ENCODE measurements around the gene KAT6B. TPM values are rescaled to one million over a fixed set of nuclear protein-coding genes. Genes with fewer than 3 reads are reported as not detected.

Gene KAT6B
- total RNA-seq, 5 donors from 2014 or later (not counting 1 experiment from before 2014, with no cell fraction given): 46.2 to 94.4 (median 52.4) TPM

GRCh38 chr10:74977072-74977471 is 150.7 kb downstream of the KAT6B start:
- ChIA-PET POLR2A (interaction anchor here in 1 of 2 donors (0.7 kb wide), 1 partner anchor 290 kb away, joined by 3 read pairs; no protein-coding TSS in a partner anchor), CTCF (interaction anchor here in 1 of 2 donors (0.5 to 0.9 kb wide), 2 partner anchors 23 to 45 kb away, joined by 3 read pairs; no protein-coding TSS in a partner anchor)
- no peaks in the 10 kb centered on the region for H3K27me3 ChIP-seq (replicated peaks in 1 of 2; ENCODE audit: control insufficient read depth in 2 of 2, extremely low read depth in 1 of 2, insufficient read depth in 2 of 2, low read length in 1 of 2)
- Mint-ChIP-seq H3K27ac (no peak overlapping the region), H3K9me3 (no peaks in the 10 kb centered on the region), H3K4me3 (no peak overlapping the region), H3K4me1 (peaks cover 32 to 36% (median 34%) of the 10 kb centered on the region in 3 donors), H3K36me3 (peaks cover 49% of the 10 kb centered on the region), H3K27me3 (no peaks in the 10 kb centered on the region)
- H3K4me3 ChIP-seq (ENCODE audit: control insufficient read depth in 1 of 2, extremely low read depth in 1 of 2, low read length in 1 of 2): no peak overlapping the region
- H3K9me3 ChIP-seq: no peaks in the 10 kb centered on the region
- H3K36me3 ChIP-seq (ENCODE audit: control insufficient read depth in 2 of 2, extremely low read depth in 1 of 2, insufficient read depth in 1 of 2, low read length in 1 of 2): peaks cover 3 to 29% of the 10 kb centered on the region in 2 donors
- no peak for ATAC-seq (replicated peaks in 1 of 4)
- DNase-seq: no peak
- WGBS (ENCODE audit: insufficient coverage): no CpG with 5 or more reads among the region's 2 CpGs
- H3K27ac ChIP-seq (ENCODE audit: low read length): no peak overlapping the region
- H3K4me1 ChIP-seq (ENCODE audit: control insufficient read depth in 1 of 2, extremely low read depth in 1 of 2, insufficient read depth in 2 of 2, low read length in 2 of 2): peaks cover 7 to 10% of the 10 kb centered on the region in 2 experiments

GRCh38 chr10:74977913-74978847 is 151.8 kb downstream of the KAT6B start:
- Histone ChIP-seq H3K4me1 (ENCODE audit: control insufficient read depth in 1 of 2, extremely low read depth in 1 of 2, insufficient read depth in 2 of 2, low read length in 2 of 2) (peaks cover 7 to 10% of the 10 kb centered on the region in 2 experiments), H3K9me3 (no peaks in the 10 kb centered on the region), H3K36me3 (ENCODE audit: control insufficient read depth in 2 of 2, extremely low read depth in 1 of 2, insufficient read depth in 1 of 2, low read length in 1 of 2) (peaks cover 3 to 38% of the 10 kb centered on the region in 2 donors), H3K27me3 (replicated peaks in 1 of 2; ENCODE audit: control insufficient read depth in 2 of 2, extremely low read depth in 1 of 2, insufficient read depth in 2 of 2, low read length in 1 of 2) (no peaks in the 10 kb centered on the region), H3K27ac (ENCODE audit: low read length) (no peak overlapping the region), H3K4me3 (ENCODE audit: control insufficient read depth in 1 of 2, extremely low read depth in 1 of 2, low read length in 1 of 2) (no peak overlapping the region)
- H3K4me1 Mint-ChIP-seq: peaks cover 33 to 38% (median 35%) of the 10 kb centered on the region in 3 donors
- CTCF ChIA-PET: interaction anchor here (0.5 to 0.9 kb wide), 2 partner anchors 44 to 124 kb away, joined by 3 read pairs; no protein-coding TSS in a partner anchor
- DNase-seq (peak in 27 of 35 experiments; percentile 3 to 73 (median 32)), ATAC-seq (replicated peaks in 1 of 4) (peak in 3 of 4 experiments; percentile 62 to 99 (median 69))
- no peaks in the 10 kb centered on the region for H3K9me3 Mint-ChIP-seq
- WGBS (ENCODE audit: insufficient coverage): no CpG with 5 or more reads among the region's 8 CpGs
- peak overlapping the region; percentile 65 to 69 for H3K27ac Mint-ChIP-seq
- H3K27me3 Mint-ChIP-seq: no peaks in the 10 kb centered on the region
- POLR2A ChIA-PET: interaction anchor here in 1 of 2 donors (0.7 kb wide), 1 partner anchor 291 kb away, joined by 3 read pairs; no protein-coding TSS in a partner anchor
- no peak overlapping the region for H3K4me3 Mint-ChIP-seq
- peaks cover 55% of the 10 kb centered on the region for H3K36me3 Mint-ChIP-seq

GRCh38 chr10:74981831-74982633 is 155.6 kb downstream of the KAT6B start:
- peaks cover 5 to 6% of the 10 kb centered on the region in 2 experiments for H3K4me1 ChIP-seq (ENCODE audit: control insufficient read depth in 1 of 2, extremely low read depth in 1 of 2, insufficient read depth in 2 of 2, low read length in 2 of 2)
- 100% methylated on average over 3 of the region's 5 CpGs for WGBS (ENCODE audit: insufficient coverage)
- peaks cover 56% of the 10 kb centered on the region for H3K36me3 Mint-ChIP-seq
- DNase-seq (no peak), ATAC-seq (replicated peaks in 1 of 4) (no peak)
- H3K27me3 ChIP-seq (replicated peaks in 1 of 2; ENCODE audit: control insufficient read depth in 2 of 2, extremely low read depth in 1 of 2, insufficient read depth in 2 of 2, low read length in 1 of 2): no peaks in the 10 kb centered on the region
- no peak overlapping the region for H3K27ac ChIP-seq (ENCODE audit: low read length)
- no peaks in the 10 kb centered on the region for H3K9me3 ChIP-seq
- POLR2A ChIA-PET: interaction anchor here in 1 of 2 donors (0.6 kb wide), 1 partner anchor 16 kb away, joined by 5 read pairs; no protein-coding TSS in a partner anchor
- H3K27ac Mint-ChIP-seq: no peak overlapping the region
- H3K4me1 Mint-ChIP-seq: peaks cover 17 to 19% (median 18%) of the 10 kb centered on the region in 3 donors
- no peak overlapping the region for H3K4me3 Mint-ChIP-seq
- no peaks in the 10 kb centered on the region for H3K27me3 Mint-ChIP-seq
- H3K36me3 ChIP-seq (ENCODE audit: control insufficient read depth in 2 of 2, extremely low read depth in 1 of 2, insufficient read depth in 1 of 2, low read length in 1 of 2): peaks cover 9 to 45% of the 10 kb centered on the region in 2 donors
- CTCF ChIA-PET: interaction anchor here in 1 of 2 donors (0.5 kb wide), 1 partner anchor 617 kb away, joined by 3 read pairs; no protein-coding TSS in a partner anchor
- H3K4me3 ChIP-seq (ENCODE audit: control insufficient read depth in 1 of 2, extremely low read depth in 1 of 2, low read length in 1 of 2): no peak overlapping the region
- H3K9me3 Mint-ChIP-seq: no peaks in the 10 kb centered on the region

GRCh38 chr10:74982634-74982982 is 156.2 kb downstream of the KAT6B start:
- Histone ChIP-seq H3K36me3 (ENCODE audit: control insufficient read depth in 2 of 2, extremely low read depth in 1 of 2, insufficient read depth in 1 of 2, low read length in 1 of 2) (peaks cover 12 to 43% of the 10 kb centered on the region in 2 donors), H3K4me1 (ENCODE audit: control insufficient read depth in 1 of 2, extremely low read depth in 1 of 2, insufficient read depth in 2 of 2, low read length in 2 of 2) (peaks cover under 1 to 5% of the 10 kb centered on the region in 2 experiments), H3K4me3 (ENCODE audit: control insufficient read depth in 1 of 2, extremely low read depth in 1 of 2, low read length in 1 of 2) (no peak overlapping the region), H3K27me3 (replicated peaks in 1 of 2; ENCODE audit: control insufficient read depth in 2 of 2, extremely low read depth in 1 of 2, insufficient read depth in 2 of 2, low read length in 1 of 2) (no peaks in the 10 kb centered on the region), H3K27ac (ENCODE audit: low read length) (no peak overlapping the region), H3K9me3 (no peaks in the 10 kb centered on the region)
- Mint-ChIP-seq H3K27ac (peak overlapping the region in 1 of 2 donors; percentile 52), H3K9me3 (no peaks in the 10 kb centered on the region), H3K36me3 (peaks cover 58% of the 10 kb centered on the region), H3K27me3 (no peaks in the 10 kb centered on the region), H3K4me1 (peaks cover 12 to 16% (median 14%) of the 10 kb centered on the region in 3 donors), H3K4me3 (no peak overlapping the region)
- ChIA-PET CTCF (interaction anchor here in 1 of 2 donors (0.5 kb wide), 1 partner anchor 63 kb away, joined by 3 read pairs; no protein-coding TSS in a partner anchor), POLR2A (no interaction called here)
- WGBS (ENCODE audit: insufficient coverage): 72% methylated on average over 2 of the region's 2 CpGs
- no peak for DNase-seq
- ATAC-seq (replicated peaks in 1 of 4): no peak

- Histone ChIP-seq H3K9me3 (no peaks in the 10 kb centered on the region), H3K27me3 (replicated peaks in 1 of 2; ENCODE audit: control insufficient read depth in 2 of 2, extremely low read depth in 1 of 2, insufficient read depth in 2 of 2, low read length in 1 of 2) (no peaks in the 10 kb centered on the region), H3K27ac (ENCODE audit: low read length) (no peak overlapping the region), H3K4me1 (ENCODE audit: control insufficient read depth in 1 of 2, extremely low read depth in 1 of 2, insufficient read depth in 2 of 2, low read length in 2 of 2) (no peaks in the 10 kb centered on the region), H3K4me3 (ENCODE audit: control insufficient read depth in 1 of 2, extremely low read depth in 1 of 2, low read length in 1 of 2) (no peak overlapping the region), H3K36me3 (ENCODE audit: control insufficient read depth in 2 of 2, extremely low read depth in 1 of 2, insufficient read depth in 1 of 2, low read length in 1 of 2) (peaks cover 12 to 49% of the 10 kb centered on the region in 2 donors)
- 89% methylated on average over 1 of the region's 2 CpGs for WGBS (ENCODE audit: insufficient coverage)
- Mint-ChIP-seq H3K36me3 (peaks cover 63% of the 10 kb centered on the region), H3K27me3 (no peaks in the 10 kb centered on the region), H3K9me3 (no peaks in the 10 kb centered on the region), H3K4me1 (peaks cover 10 to 15% (median 14%) of the 10 kb centered on the region in 3 donors), H3K4me3 (no peak overlapping the region), H3K27ac (peak overlapping the region in 1 of 2 donors; percentile 1)
- POLR2A ChIA-PET: interaction anchor here in 1 of 2 donors (0.5 kb wide), 1 partner anchor 86 kb away, joined by 3 read pairs; no protein-coding TSS in a partner anchor
- CTCF ChIA-PET: interaction anchor here (0.5 to 0.6 kb wide), 2 partner anchors 15 to 48 kb away, joined by 3 to 4 read pairs; no protein-coding TSS in a partner anchor
- DNase-seq (no peak), ATAC-seq (replicated peaks in 1 of 4) (no peak)
Measured at GRCh38 chr10:74983383-74983782, 157.0 kb downstream of the KAT6B start.

Data from T-cell (primary cell).